HEK293 (cell line): ENCODE measurements around the gene B4GALNT1.

ENCODE experiments used
- CTCF ChIA-PET: fragments of 350-600 bp; formaldehyde crosslinking; extraction: SDS; loops from one replicate; lab custom pipeline; 2021; ENCODE audit warnings: antibody characterized with exemption; lab: Yijun Ruan, JAX
- POLR2A ChIA-PET: fragments of 300-600 bp; formaldehyde crosslinking; extraction: SDS; loops from one replicate; lab custom pipeline; 2020; ENCODE audit warnings: antibody characterized with exemption, inconsistent platforms; lab: Yijun Ruan, JAX
- H3K27ac ChIP-seq: fragments of 200-500 bp; sonication (Bioruptor generic); 2 replicates; pipeline ENCODE4 v1.5.1; 2014; ENCODE audit warnings: low read depth, low read length, control low read depth, inconsistent platforms; ENCODE audit errors: extremely low read depth
- H3K36me3 ChIP-seq, 2 experiments: fragments of 200-500 bp in 1 of 2; sonication (Bioruptor generic) in 1 of 2; 1 replicate in 1 of 2; 2 replicates in 1 of 2; pipeline ENCODE4 v1.5.1; 2014 to 2017; ENCODE audit warnings: inconsistent platforms in 2 of 2, low read length in 2 of 2; ENCODE audit not compliant: control insufficient read depth in 2 of 2, insufficient read depth in 1 of 2
- H3K4me1 ChIP-seq: fragments of 200-500 bp; sonication (Bioruptor generic); 2 replicates; pipeline ENCODE4 v1.5.1; 2014; ENCODE audit warnings: mild to moderate bottlenecking, low read length, inconsistent platforms; ENCODE audit not compliant: control insufficient read depth, insufficient read depth
- H3K4me3 ChIP-seq: 2 replicates; pipeline ENCODE4 v1.5.1; 2011; ENCODE audit warnings: low read depth, mild to moderate bottlenecking, control low read depth, low read length, moderate library complexity
- H3K9me3 ChIP-seq: fragments of 200-500 bp; sonication (Bioruptor generic); 2 replicates; pipeline ENCODE4 v1.5.1; 2014; ENCODE audit warnings: low read depth, low read length, inconsistent platforms; ENCODE audit not compliant: control insufficient read depth, insufficient read depth
- GLIS1 ChIP-seq: fragments of 450-650 bp; formaldehyde crosslinking; IDR thresholded peaks from 2 replicates; pipeline ENCODE4 v1.5.1; 2016; ENCODE audit warnings: missing biosample characterization, missing genetic modification characterization
- HOXC10 ChIP-seq: sonication (generic); formaldehyde crosslinking; IDR thresholded peaks from 2 replicates; pipeline ENCODE4 v1.8.1; 2023; ENCODE audit warnings: mild to moderate bottlenecking, missing genetic modification reagents
- KLF16 ChIP-seq: fragments of 450-650 bp; formaldehyde crosslinking; IDR thresholded peaks from 2 replicates; pipeline ENCODE4 v1.5.1; 2017; ENCODE audit warnings: missing biosample characterization, missing genetic modification characterization
- MYNN ChIP-seq: fragments of 450-650 bp; formaldehyde crosslinking; IDR thresholded peaks from 2 replicates; pipeline ENCODE4 v1.5.1; 2016; ENCODE audit warnings: missing biosample characterization, missing genetic modification characterization, borderline replicate concordance
- MZF1 ChIP-seq: fragments of 450-650 bp; formaldehyde crosslinking; IDR thresholded peaks from 2 replicates; pipeline ENCODE4 v1.5.1; 2017; ENCODE audit warnings: missing biosample characterization, missing genetic modification characterization, borderline replicate concordance
- OSR2 ChIP-seq: fragments of 450-650 bp; formaldehyde crosslinking; IDR thresholded peaks from 2 replicates; pipeline ENCODE4 v1.5.1; 2016; ENCODE audit warnings: missing biosample characterization, missing genetic modification characterization
- PRDM1 ChIP-seq: fragments of 450-650 bp; formaldehyde crosslinking; IDR thresholded peaks from 2 replicates; pipeline ENCODE4; 2016; ENCODE audit warnings: missing biosample characterization, missing genetic modification characterization
- PRDM2 ChIP-seq: fragments of 450-650 bp; formaldehyde crosslinking; IDR thresholded peaks from 2 replicates; pipeline ENCODE4 v1.5.1; 2016; ENCODE audit warnings: missing biosample characterization, missing genetic modification characterization, borderline replicate concordance
- RBAK ChIP-seq: fragments of 450-650 bp; formaldehyde crosslinking; IDR thresholded peaks from 2 replicates; pipeline ENCODE4 v1.5.1; 2016; ENCODE audit warnings: missing biosample characterization, missing genetic modification characterization
- WT1 ChIP-seq: fragments of 450-650 bp; formaldehyde crosslinking; IDR thresholded peaks from 2 replicates; pipeline ENCODE4 v1.5.1; 2016; ENCODE audit warnings: missing biosample characterization, missing genetic modification characterization
- ZBTB17 ChIP-seq: fragments of 450-650 bp; formaldehyde crosslinking; IDR thresholded peaks from 2 replicates; pipeline ENCODE4 v1.5.1; 2016; ENCODE audit warnings: missing biosample characterization, missing genetic modification characterization
- ZEB2 ChIP-seq: fragments of 450-650 bp; formaldehyde crosslinking; IDR thresholded peaks from 2 replicates; pipeline ENCODE4 v1.5.1; 2016; ENCODE audit warnings: missing biosample characterization, missing genetic modification characterization
- ZFP3 ChIP-seq: fragments of 450-650 bp; formaldehyde crosslinking; IDR thresholded peaks from 2 replicates; pipeline ENCODE4 v1.5.1; 2016; ENCODE audit warnings: low read depth, missing biosample characterization, missing genetic modification characterization
- ZFP37 ChIP-seq: fragments of 450-650 bp; formaldehyde crosslinking; IDR thresholded peaks from 2 replicates; pipeline ENCODE4 v1.5.1; 2016; ENCODE audit warnings: missing biosample characterization, missing genetic modification characterization
- ZIC2 ChIP-seq: fragments of 450-650 bp; formaldehyde crosslinking; IDR thresholded peaks from 2 replicates; pipeline ENCODE4 v1.5.1; 2016; ENCODE audit warnings: missing biosample characterization, missing genetic modification characterization
- ZNF114 ChIP-seq: fragments of 450-650 bp; formaldehyde crosslinking; IDR thresholded peaks from 2 replicates; pipeline ENCODE4 v1.5.0; 2017; ENCODE audit warnings: missing biosample characterization, missing genetic modification characterization
- ZNF121 ChIP-seq: fragments of 450-650 bp; formaldehyde crosslinking; IDR thresholded peaks from 2 replicates; pipeline ENCODE4 v1.5.1; 2016; ENCODE audit warnings: missing biosample characterization, missing genetic modification characterization
- ZNF138 ChIP-seq: fragments of 450-650 bp; formaldehyde crosslinking; IDR thresholded peaks from 2 replicates; pipeline ENCODE4 v1.5.1; 2016; ENCODE audit warnings: missing biosample characterization, missing genetic modification characterization, borderline replicate concordance
- ZNF155 ChIP-seq: fragments of 450-650 bp; formaldehyde crosslinking; IDR thresholded peaks from 2 replicates; pipeline ENCODE4 v1.5.1; 2016; ENCODE audit warnings: missing biosample characterization, missing genetic modification characterization
- ZNF202 ChIP-seq: fragments of 450-650 bp; formaldehyde crosslinking; IDR thresholded peaks from 2 replicates; pipeline ENCODE4 v1.5.1; 2016; ENCODE audit warnings: missing biosample characterization, missing genetic modification characterization, borderline replicate concordance
- ZNF274 ChIP-seq, 2 experiments: fragments of 200-500 bp in 1 of 2; fragments of 450-650 bp in 1 of 2; sonication (Bioruptor generic) in 1 of 2; formaldehyde crosslinking in 1 of 2; IDR thresholded peaks; 2 replicates each; pipeline versions ENCODE4 v1.5.1 to v1.6.1; 2014 to 2016; ENCODE audit warnings: borderline replicate concordance in 1 of 2, inconsistent platforms in 1 of 2, low read length in 1 of 2, missing biosample characterization in 1 of 2, missing genetic modification characterization in 1 of 2
- ZNF433 ChIP-seq: fragments of 450-650 bp; formaldehyde crosslinking; IDR thresholded peaks from 2 replicates; pipeline ENCODE4 v1.5.1; 2016; ENCODE audit warnings: missing biosample characterization, missing genetic modification characterization, low read depth
- ZNF473 ChIP-seq: fragments of 450-650 bp; formaldehyde crosslinking; IDR thresholded peaks from 2 replicates; pipeline ENCODE4 v1.5.1; 2017; ENCODE audit warnings: missing biosample characterization, missing genetic modification characterization
- ZNF530 ChIP-seq: fragments of 450-650 bp; formaldehyde crosslinking; IDR thresholded peaks from 2 replicates; pipeline ENCODE4 v1.5.1; 2016; ENCODE audit warnings: low read depth, missing biosample characterization, missing genetic modification characterization
- ZNF555 ChIP-seq: fragments of 450-650 bp; formaldehyde crosslinking; conservative IDR thresholded peaks from 2 replicates; pipeline ENCODE4 v1.5.1; 2017; ENCODE audit warnings: missing biosample characterization, mild to moderate bottlenecking, missing genetic modification characterization, inconsistent platforms
- ZNF596 ChIP-seq: fragments of 450-650 bp; IDR thresholded peaks from 2 replicates; pipeline ENCODE4 v1.5.0; 2018; ENCODE audit warnings: missing biosample characterization, mild to moderate bottlenecking, missing genetic modification characterization, moderate library complexity
- ZNF654 ChIP-seq: fragments of 450-650 bp; formaldehyde crosslinking; IDR thresholded peaks from 2 replicates; pipeline ENCODE4 v1.5.1; 2016; ENCODE audit warnings: low read depth, missing biosample characterization, missing genetic modification characterization
- ZNF776 ChIP-seq: fragments of 450-650 bp; formaldehyde crosslinking; IDR thresholded peaks from 2 replicates; pipeline ENCODE4 v1.5.0; 2017; ENCODE audit warnings: missing biosample characterization, missing genetic modification characterization, borderline replicate concordance
- ZNF792 ChIP-seq: fragments of 450-650 bp; formaldehyde crosslinking; IDR thresholded peaks from 2 replicates; pipeline ENCODE4 v1.5.1; 2016; ENCODE audit warnings: missing biosample characterization, missing genetic modification characterization
- ZSCAN16 ChIP-seq: fragments of 450-650 bp; formaldehyde crosslinking; IDR thresholded peaks from 2 replicates; pipeline ENCODE4 v1.5.1; 2016; ENCODE audit warnings: missing biosample characterization, missing genetic modification characterization

Gene B4GALNT1

DNA sequence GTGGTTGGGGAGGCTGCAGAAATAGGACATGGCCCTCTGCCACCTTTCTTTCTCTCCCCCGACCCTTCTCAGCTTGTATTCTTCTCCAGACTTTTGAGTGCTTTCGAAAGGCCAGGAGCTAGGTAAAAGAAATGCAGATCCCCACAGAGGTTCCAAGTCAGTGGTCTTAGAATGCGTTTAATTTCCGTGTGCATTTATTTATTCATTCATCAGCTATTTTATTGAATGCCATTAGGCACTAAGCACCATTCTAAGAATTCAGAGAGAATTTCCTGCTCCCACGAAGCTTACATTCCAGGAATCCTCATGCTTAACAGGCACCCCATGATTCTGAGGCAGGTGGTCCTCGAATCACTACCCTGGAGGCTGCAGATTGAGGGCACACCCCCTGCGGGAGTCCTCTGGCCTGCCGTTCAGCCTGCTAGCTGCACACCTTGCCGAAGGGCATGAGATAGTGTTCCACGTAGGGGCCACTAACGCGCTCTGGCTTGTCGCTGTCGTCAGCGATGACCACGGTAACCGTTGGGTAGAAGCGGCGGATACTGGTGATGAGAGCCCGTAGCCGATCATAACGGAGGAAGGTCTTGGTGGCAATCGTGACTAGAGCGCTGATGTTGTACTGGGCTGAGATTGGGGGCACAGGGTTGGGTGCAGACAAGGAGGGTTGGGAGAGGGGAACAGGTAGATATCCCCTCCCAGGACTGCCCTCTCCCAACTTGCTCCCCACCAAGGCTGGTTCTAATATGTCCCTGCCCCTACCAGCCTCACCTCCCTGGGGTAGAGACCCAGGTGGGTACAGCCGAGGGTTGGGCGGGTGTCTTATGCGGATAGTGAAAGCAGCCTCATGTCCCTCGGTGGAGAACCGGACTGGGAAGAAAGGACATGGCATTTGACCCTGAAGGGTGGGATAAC lies 4.5 kb downstream of the B4GALNT1 start:
- H3K36me3 ChIP-seq = peaks cover 0 to 35% of the 10 kb centered on the region in 2 experiments; a peak in 1 of 3 replicates
- no peaks in the 10 kb centered on the region for H3K9me3 ChIP-seq
- POLR2A ChIA-PET = no interaction called here
- H3K27ac ChIP-seq = no peak overlapping the region
- no peaks in the 10 kb centered on the region for H3K4me1 ChIP-seq
- TF ChIP-seq ZSCAN16 (tag by site-specific recombination) (no peak), ZFP37 (no peak), ZIC2 (tag by site-specific recombination) (no peak), ZNF792 (no peak), GLIS1 (tag by site-specific recombination) (no peak), PRDM1 (tag by site-specific recombination) (no peak), KLF16 (no peak), ZNF155 (tag by site-specific recombination) (no peak), ZNF114 (tag by site-specific recombination) (no peak), MYNN (tag by site-specific recombination) (no peak), WT1 (no peak), HOXC10 (CRISPR knock-in tag) (no peak), ZFP3 (tag by site-specific recombination) (no peak), ZNF473 (tag by site-specific recombination) (no peak), ZEB2 (tag by site-specific recombination) (no peak), ZNF530 (tag by site-specific recombination) (no peak), ZNF555 (tag by site-specific recombination) (no peak), ZNF202 (tag by site-specific recombination) (no peak), ZBTB17 (no peak)
- no peak overlapping the region for H3K4me3 ChIP-seq
- CTCF ChIA-PET = interaction anchor here (0.6 kb wide), 1 partner anchor 46 kb away, joined by 5 read pairs; no protein-coding TSS in a partner anchor

DNA sequence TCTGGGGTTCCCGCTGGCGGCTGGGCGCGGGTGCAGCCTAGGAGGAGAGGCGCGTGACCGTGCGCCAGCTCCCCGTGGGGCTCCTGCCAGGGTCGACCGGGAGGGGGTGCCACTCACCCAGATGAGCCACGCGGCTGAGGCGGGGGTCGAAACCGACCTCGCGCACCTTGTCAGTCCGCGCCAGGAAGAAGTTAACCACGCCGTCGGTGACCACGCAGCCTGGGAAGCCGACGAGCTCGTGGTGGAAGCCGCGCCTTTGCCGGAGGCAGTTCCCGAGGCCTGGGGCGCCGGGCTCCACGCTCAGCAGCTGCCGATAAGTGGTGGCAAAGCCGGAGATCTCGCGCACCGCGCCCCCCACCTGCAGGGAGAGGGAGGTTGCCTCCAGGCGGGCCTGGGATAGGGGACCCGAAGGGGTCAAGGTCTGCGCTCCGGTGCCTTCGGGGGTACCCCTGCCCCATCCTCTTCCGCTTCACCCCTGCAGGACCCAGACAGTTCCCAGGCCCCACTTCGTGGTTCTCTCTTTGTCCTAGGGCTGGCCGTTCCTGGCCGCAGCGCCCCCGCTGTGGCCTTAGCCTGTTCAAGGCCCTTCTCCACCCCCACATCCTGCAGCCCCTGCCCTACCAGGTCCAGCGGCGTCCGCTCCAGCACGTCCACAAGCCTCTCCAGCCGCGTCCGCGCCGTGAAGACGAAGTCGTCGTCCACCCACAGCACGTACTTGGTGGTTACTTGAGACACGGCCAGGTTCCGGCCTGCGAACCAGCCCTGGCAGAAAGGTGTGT lies 5.3 kb downstream of the B4GALNT1 start:
- H3K4me3 ChIP-seq = no peak overlapping the region
- H3K9me3 ChIP-seq = no peaks in the 10 kb centered on the region
- H3K4me1 ChIP-seq = no peaks in the 10 kb centered on the region
- POLR2A ChIA-PET = no interaction called here
- CTCF ChIA-PET = interaction anchor here (0.6 kb wide), 1 partner anchor 45 kb away, joined by 5 read pairs; no protein-coding TSS in a partner anchor
- H3K36me3 ChIP-seq = peaks cover 0 to 38% of the 10 kb centered on the region in 2 experiments; a peak in 1 of 3 replicates
- H3K27ac ChIP-seq = no peak overlapping the region
- TF ChIP-seq ZNF776 (no peak), MZF1 (tag by site-specific recombination) (no peak), ZNF138 (no peak), ZNF596 (no peak), RBAK (no peak), ZNF433 (tag by site-specific recombination) (no peak), ZNF654 (tag by site-specific recombination) (no peak), ZNF792 (no peak), ZNF121 (tag by site-specific recombination) (no peak), OSR2 (tag by site-specific recombination) (no peak), WT1 (no peak), ZNF274 (IDR thresholded peaks at IDR 0.05; ENCODE audit: low read length) (no peak), ZNF274 (tag by site-specific recombination; IDR thresholded peaks at IDR 0.05; ENCODE audit: borderline replicate concordance) (no peak), PRDM2 (tag by site-specific recombination) (no peak)
